Nephron (organoid): ENCODE results near the gene LRRC4.
A peak's percentile ranks its signal among the peaks of the same experiment; 100 is the strongest.

ENCODE experiments used
- H3K27ac Mint-ChIP-seq, 3 experiments: 2 replicates each; pipeline ENCODE4 v1.8.0; 2020; ENCODE audit warnings: mixed read lengths in 3 of 3, mild to moderate bottlenecking in 2 of 3, moderate library complexity in 1 of 3
- H3K27me3 Mint-ChIP-seq: 2 replicates; pipeline ENCODE4 v1.8.0; 2021; ENCODE audit warnings: low read depth, mild to moderate bottlenecking, moderate library complexity, mixed read lengths
- H3K36me3 Mint-ChIP-seq: 2 replicates; pipeline ENCODE4 v1.8.0; 2020; ENCODE audit warnings: low read depth, mixed read lengths
- H3K4me1 Mint-ChIP-seq: 2 replicates; pipeline ENCODE4 v1.8.0; 2020; ENCODE audit warnings: mixed read lengths
- H3K4me3 Mint-ChIP-seq, 3 experiments: 2 replicates each; pipeline ENCODE4 v1.8.0; 2020; ENCODE audit warnings: mild to moderate bottlenecking in 3 of 3, mixed read lengths in 3 of 3, moderate library complexity in 2 of 3
- H3K9me3 Mint-ChIP-seq: 2 replicates; pipeline ENCODE4 v1.8.0; 2020; ENCODE audit warnings: mixed read lengths
- CTCF ChIP-seq, 3 experiments: fragments of 200-600 bp; sonication (generic); IDR thresholded peaks; one replicate each; pipeline ENCODE4 v1.5.0; 2021; ENCODE audit warnings: antibody characterized with exemption in 3 of 3; ENCODE audit not compliant: unreplicated experiment in 3 of 3

The LRRC4 gene

GRCh38 chr7:128007303-128007680 lies 23.9 kb downstream of the LRRC4 start:
- H3K36me3 Mint-ChIP-seq = no peaks in the 10 kb centered on the region
- no peak overlapping the region for H3K27ac Mint-ChIP-seq
- H3K4me1 Mint-ChIP-seq = peaks cover 26% of the 10 kb centered on the region
- TF ChIP-seq CTCF (IDR thresholded peaks at IDR 0.05; ENCODE audit: unreplicated experiment in 3 of 3) = no peak
- H3K9me3 Mint-ChIP-seq = no peaks in the 10 kb centered on the region
- H3K4me3 Mint-ChIP-seq = no peak overlapping the region
- no peaks in the 10 kb centered on the region for H3K27me3 Mint-ChIP-seq

- no peaks in the 10 kb centered on the region for H3K36me3 Mint-ChIP-seq
- no peaks in the 10 kb centered on the region for H3K9me3 Mint-ChIP-seq
- no peak overlapping the region for H3K4me3 Mint-ChIP-seq
- no peaks in the 10 kb centered on the region for H3K27me3 Mint-ChIP-seq
- peaks cover 26% of the 10 kb centered on the region for H3K4me1 Mint-ChIP-seq
- no peak for TF ChIP-seq CTCF (IDR thresholded peaks at IDR 0.05; ENCODE audit: unreplicated experiment in 3 of 3)
- no peak overlapping the region for H3K27ac Mint-ChIP-seq
These were observed 24.5 kb downstream of the LRRC4 start for GRCh38 chr7:128006550-128007302.

- H3K36me3 Mint-ChIP-seq = no peaks in the 10 kb centered on the region
- peaks cover 21% of the 10 kb centered on the region for H3K4me1 Mint-ChIP-seq
- TF ChIP-seq CTCF (IDR thresholded peaks at IDR 0.05; ENCODE audit: unreplicated experiment in 3 of 3) = no peak
- no peak overlapping the region for H3K4me3 Mint-ChIP-seq
- peak overlapping the region in 2 of 3 experiments; percentile 7 to 82 for H3K27ac Mint-ChIP-seq
- H3K9me3 Mint-ChIP-seq = no peaks in the 10 kb centered on the region
- H3K27me3 Mint-ChIP-seq = no peaks in the 10 kb centered on the region
These were observed 25.5 kb downstream of the LRRC4 start for GRCh38 chr7:128005759-128006159.

GRCh38 chr7:128005117-128005516 lies 26.1 kb downstream of the LRRC4 start:
- peaks cover 20% of the 10 kb centered on the region for H3K4me1 Mint-ChIP-seq

GRCh38 chr7:128004623-128005022 lies 26.6 kb downstream of the LRRC4 start:
- TF ChIP-seq CTCF (IDR thresholded peaks at IDR 0.05; ENCODE audit: unreplicated experiment in 3 of 3) = no peak
- H3K4me1 Mint-ChIP-seq = peaks cover 15% of the 10 kb centered on the region
- H3K27ac Mint-ChIP-seq = peak overlapping the region in 1 of 3 experiments; percentile 82
- no peaks in the 10 kb centered on the region for H3K36me3 Mint-ChIP-seq
- H3K9me3 Mint-ChIP-seq = no peaks in the 10 kb centered on the region
- no peaks in the 10 kb centered on the region for H3K27me3 Mint-ChIP-seq
- H3K4me3 Mint-ChIP-seq = no peak overlapping the region

More at GRCh38 chr7:128005117-128005516, 26.1 kb downstream of the LRRC4 start:
- no peak for TF ChIP-seq CTCF (IDR thresholded peaks at IDR 0.05; ENCODE audit: unreplicated experiment in 3 of 3)
- Mint-ChIP-seq H3K4me3 (no peak overlapping the region), H3K27me3 (no peaks in the 10 kb centered on the region), H3K36me3 (no peaks in the 10 kb centered on the region), H3K27ac (peak overlapping the region; percentile 7 to 82 (median 40)), H3K9me3 (no peaks in the 10 kb centered on the region)

GRCh38 chr7:128003787-128004186 lies 27.4 kb downstream of the LRRC4 start:
- H3K27me3 Mint-ChIP-seq = no peaks in the 10 kb centered on the region
- peaks cover 20% of the 10 kb centered on the region for H3K4me1 Mint-ChIP-seq
- H3K27ac Mint-ChIP-seq = peak overlapping the region in 1 of 3 experiments; percentile 6
- H3K4me3 Mint-ChIP-seq = no peak overlapping the region
- H3K36me3 Mint-ChIP-seq = no peaks in the 10 kb centered on the region
- H3K9me3 Mint-ChIP-seq = no peaks in the 10 kb centered on the region
- TF ChIP-seq CTCF (IDR thresholded peaks at IDR 0.05; ENCODE audit: unreplicated experiment in 3 of 3) = no peak
